HEK293 (cell line): ENCODE data around the gene ETS2.

Experiments
- CTCF ChIA-PET: fragments of 350-600 bp; formaldehyde crosslinking; extraction: SDS; loops from one replicate; lab custom pipeline; 2021; ENCODE audit warnings: antibody characterized with exemption; lab: Yijun Ruan, JAX
- POLR2A ChIA-PET: fragments of 300-600 bp; formaldehyde crosslinking; extraction: SDS; loops from one replicate; lab custom pipeline; 2020; ENCODE audit warnings: antibody characterized with exemption, inconsistent platforms; lab: Yijun Ruan, JAX
- H3K27ac ChIP-seq: fragments of 200-500 bp; sonication (Bioruptor generic); 2 replicates; pipeline ENCODE4 v1.5.1; 2014; ENCODE audit warnings: low read depth, low read length, control low read depth, inconsistent platforms; ENCODE audit errors: extremely low read depth
- H3K36me3 ChIP-seq, 2 experiments: fragments of 200-500 bp in 1 of 2; sonication (Bioruptor generic) in 1 of 2; 1 replicate in 1 of 2; 2 replicates in 1 of 2; pipeline ENCODE4 v1.5.1; 2014 to 2017; ENCODE audit warnings: inconsistent platforms in 2 of 2, low read length in 2 of 2; ENCODE audit not compliant: control insufficient read depth in 2 of 2, insufficient read depth in 1 of 2
- H3K4me1 ChIP-seq: fragments of 200-500 bp; sonication (Bioruptor generic); 2 replicates; pipeline ENCODE4 v1.5.1; 2014; ENCODE audit warnings: mild to moderate bottlenecking, low read length, inconsistent platforms; ENCODE audit not compliant: control insufficient read depth, insufficient read depth
- H3K4me3 ChIP-seq: 2 replicates; pipeline ENCODE4 v1.5.1; 2011; ENCODE audit warnings: low read depth, mild to moderate bottlenecking, control low read depth, low read length, moderate library complexity
- H3K9me3 ChIP-seq: fragments of 200-500 bp; sonication (Bioruptor generic); 2 replicates; pipeline ENCODE4 v1.5.1; 2014; ENCODE audit warnings: low read depth, low read length, inconsistent platforms; ENCODE audit not compliant: control insufficient read depth, insufficient read depth
- FEZF1 ChIP-seq: fragments of 450-650 bp; formaldehyde crosslinking; IDR thresholded peaks from 2 replicates; pipeline ENCODE4 v1.5.1; 2016; ENCODE audit warnings: missing biosample characterization, missing genetic modification characterization
- HOXA7 ChIP-seq: sonication (generic); formaldehyde crosslinking; IDR thresholded peaks from 2 replicates; pipeline ENCODE4 v1.8.1; 2022; ENCODE audit warnings: missing genetic modification reagents, borderline replicate concordance
- IKZF3 ChIP-seq: fragments of 450-650 bp; IDR thresholded peaks from 2 replicates; pipeline ENCODE4 v1.5.0; 2018; ENCODE audit warnings: missing biosample characterization, mild to moderate bottlenecking, missing genetic modification characterization, moderate library complexity
- KLF16 ChIP-seq: fragments of 450-650 bp; formaldehyde crosslinking; IDR thresholded peaks from 2 replicates; pipeline ENCODE4 v1.5.1; 2017; ENCODE audit warnings: missing biosample characterization, missing genetic modification characterization
- KLF9 ChIP-seq: fragments of 450-650 bp; formaldehyde crosslinking; IDR thresholded peaks from 2 replicates; pipeline ENCODE4 v1.5.1; 2016; ENCODE audit warnings: missing biosample characterization, missing genetic modification characterization, low read depth
- RBAK ChIP-seq: fragments of 450-650 bp; formaldehyde crosslinking; IDR thresholded peaks from 2 replicates; pipeline ENCODE4 v1.5.1; 2016; ENCODE audit warnings: missing biosample characterization, missing genetic modification characterization
- ZFP69B ChIP-seq: fragments of 450-650 bp; formaldehyde crosslinking; IDR thresholded peaks from 2 replicates; pipeline ENCODE4 v1.5.1; 2016; ENCODE audit warnings: missing biosample characterization, missing genetic modification characterization
- ZNF184 ChIP-seq: fragments of 450-650 bp; IDR thresholded peaks from 2 replicates; pipeline ENCODE4 v1.5.1; 2018; ENCODE audit warnings: missing biosample characterization, mild to moderate bottlenecking, missing genetic modification characterization
- ZNF19 ChIP-seq: fragments of 450-650 bp; formaldehyde crosslinking; IDR thresholded peaks from 2 replicates; pipeline ENCODE4; 2016; ENCODE audit warnings: missing biosample characterization, missing genetic modification characterization, low read depth
- ZNF202 ChIP-seq: fragments of 450-650 bp; formaldehyde crosslinking; IDR thresholded peaks from 2 replicates; pipeline ENCODE4 v1.5.1; 2016; ENCODE audit warnings: missing biosample characterization, missing genetic modification characterization, borderline replicate concordance
- ZNF248 ChIP-seq: fragments of 450-650 bp; formaldehyde crosslinking; IDR thresholded peaks from 2 replicates; pipeline ENCODE4 v1.5.1; 2017; ENCODE audit warnings: missing biosample characterization, missing genetic modification characterization
- ZNF292 ChIP-seq: fragments of 450-650 bp; formaldehyde crosslinking; IDR thresholded peaks from 2 replicates; pipeline ENCODE4 v1.5.1; 2016; ENCODE audit warnings: low read depth, missing biosample characterization, missing genetic modification characterization, borderline replicate concordance
- ZNF354C ChIP-seq: fragments of 450-650 bp; formaldehyde crosslinking; IDR thresholded peaks from 2 replicates; pipeline ENCODE4 v1.5.1; 2016; ENCODE audit warnings: missing biosample characterization, missing genetic modification characterization, low read depth, borderline replicate concordance
- ZNF548 ChIP-seq: fragments of 450-650 bp; formaldehyde crosslinking; IDR thresholded peaks from 2 replicates; pipeline ENCODE4 v1.5.1; 2016; ENCODE audit warnings: missing biosample characterization, missing genetic modification characterization
- ZNF571 ChIP-seq: fragments of 450-650 bp; formaldehyde crosslinking; IDR thresholded peaks from 2 replicates; pipeline ENCODE4 v1.5.0; 2017; ENCODE audit warnings: missing biosample characterization, missing genetic modification characterization
- ZNF610 ChIP-seq: fragments of 450-650 bp; formaldehyde crosslinking; IDR thresholded peaks from 2 replicates; pipeline ENCODE4 v1.5.1; 2016; ENCODE audit warnings: missing biosample characterization, missing genetic modification characterization, borderline replicate concordance
- ZNF629 ChIP-seq: fragments of 450-650 bp; formaldehyde crosslinking; IDR thresholded peaks from 2 replicates; pipeline ENCODE4 v1.5.1; 2017; ENCODE audit warnings: missing biosample characterization, missing genetic modification characterization
- ZNF664 ChIP-seq: fragments of 450-650 bp; formaldehyde crosslinking; IDR thresholded peaks from 2 replicates; pipeline ENCODE4 v1.5.1; 2016; ENCODE audit warnings: missing biosample characterization, missing genetic modification characterization
- ZNF768 ChIP-seq: fragments of 450-650 bp; formaldehyde crosslinking; IDR thresholded peaks from 2 replicates; pipeline ENCODE4 v1.5.1; 2018; ENCODE audit warnings: missing biosample characterization, mild to moderate bottlenecking, missing genetic modification characterization
- ZNF843 ChIP-seq: fragments of 450-650 bp; formaldehyde crosslinking; IDR thresholded peaks from 2 replicates; pipeline ENCODE4 v1.5.1; 2016; ENCODE audit warnings: missing biosample characterization, missing genetic modification characterization
- TF ChIP-seq, protein P1 (sequence below): fragments of 450-650 bp; formaldehyde crosslinking; IDR thresholded peaks from 2 replicates; pipeline ENCODE4 v1.5.1; 2016; ENCODE audit warnings: missing biosample characterization, missing genetic modification characterization
- TF ChIP-seq, protein P2 (sequence below): fragments of 450-650 bp; formaldehyde crosslinking; IDR thresholded peaks from 2 replicates; pipeline ENCODE4 v1.5.1; 2016; ENCODE audit warnings: missing biosample characterization, missing genetic modification characterization
- TF ChIP-seq, protein P3 (sequence below): fragments of 450-650 bp; formaldehyde crosslinking; IDR thresholded peaks from 2 replicates; pipeline ENCODE4 v1.5.1; 2016; ENCODE audit warnings: missing biosample characterization, missing genetic modification characterization
- TF ChIP-seq, protein P4 (sequence below): fragments of 450-650 bp; formaldehyde crosslinking; IDR thresholded peaks from 2 replicates; pipeline ENCODE4 v1.5.1; 2016; ENCODE audit warnings: missing biosample characterization, missing genetic modification characterization

The ETS2 gene

DNA sequence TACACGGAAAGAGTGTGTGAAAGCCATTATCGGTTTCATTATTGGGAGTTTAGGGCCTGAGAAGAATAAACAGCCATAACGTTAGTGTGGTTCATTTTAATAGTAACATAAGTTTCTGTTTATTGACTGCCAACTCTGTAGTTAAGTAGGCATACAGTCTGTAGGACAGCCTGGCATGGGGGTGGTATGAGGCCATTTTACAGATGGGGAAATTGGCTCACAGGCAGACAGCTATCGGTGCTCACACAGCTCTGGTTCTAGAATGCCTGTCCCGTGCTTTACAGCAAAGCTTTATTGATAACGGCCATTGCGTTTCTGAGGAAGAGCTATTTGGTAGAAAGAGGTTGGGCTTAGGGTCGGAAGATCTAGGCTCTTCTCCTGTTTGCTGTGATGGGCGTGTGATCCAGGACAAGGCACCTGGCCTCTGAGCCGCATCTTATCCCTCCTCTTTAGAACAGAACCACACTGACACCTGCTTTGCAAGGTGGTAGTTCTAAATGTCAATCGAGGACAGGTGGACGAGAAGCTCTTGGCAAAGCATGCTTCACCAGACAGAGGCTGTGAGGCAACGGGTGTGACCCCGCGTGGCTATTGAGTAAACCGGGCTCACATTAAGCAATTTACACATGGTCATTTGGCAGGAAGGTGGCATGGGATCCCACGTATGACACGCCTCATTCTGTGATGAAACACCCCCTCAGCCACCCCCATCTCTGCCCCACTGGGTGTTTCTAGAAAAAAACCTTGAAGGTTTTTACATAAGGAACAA is 14.9 kb downstream of the ETS2 start:
- ChIA-PET CTCF (interaction anchor here (0.6 to 1.0 kb wide), 2 partner anchors 37 to 57 kb away, joined by 3 read pairs; no protein-coding TSS in a partner anchor), POLR2A (no interaction called here)
- Histone ChIP-seq H3K9me3 (no peaks in the 10 kb centered on the region), H3K27ac (no peak overlapping the region), H3K36me3 (peaks cover 49 to 92% of the 10 kb centered on the region in 2 experiments), H3K4me1 (no peaks in the 10 kb centered on the region), H3K4me3 (no peak overlapping the region)
- TF ChIP-seq KLF9 (tag by site-specific recombination) (no peak), FEZF1 (tag by site-specific recombination) (no peak), ZFP69B (tag by site-specific recombination) (no peak), ZNF292 (tag by site-specific recombination) (no peak), ZNF571 (tag by site-specific recombination) (no peak), ZNF202 (tag by site-specific recombination) (no peak), ZNF354C (tag by site-specific recombination) (no peak), ZNF248 (tag by site-specific recombination) (no peak), RBAK (tag by site-specific recombination) (no peak), IKZF3 (tag by site-specific recombination) (no peak), HOXA7 (CRISPR knock-in tag) (no peak), ZNF629 (tag by site-specific recombination) (no peak)
- TF ChIP-seq, protein P1, sequence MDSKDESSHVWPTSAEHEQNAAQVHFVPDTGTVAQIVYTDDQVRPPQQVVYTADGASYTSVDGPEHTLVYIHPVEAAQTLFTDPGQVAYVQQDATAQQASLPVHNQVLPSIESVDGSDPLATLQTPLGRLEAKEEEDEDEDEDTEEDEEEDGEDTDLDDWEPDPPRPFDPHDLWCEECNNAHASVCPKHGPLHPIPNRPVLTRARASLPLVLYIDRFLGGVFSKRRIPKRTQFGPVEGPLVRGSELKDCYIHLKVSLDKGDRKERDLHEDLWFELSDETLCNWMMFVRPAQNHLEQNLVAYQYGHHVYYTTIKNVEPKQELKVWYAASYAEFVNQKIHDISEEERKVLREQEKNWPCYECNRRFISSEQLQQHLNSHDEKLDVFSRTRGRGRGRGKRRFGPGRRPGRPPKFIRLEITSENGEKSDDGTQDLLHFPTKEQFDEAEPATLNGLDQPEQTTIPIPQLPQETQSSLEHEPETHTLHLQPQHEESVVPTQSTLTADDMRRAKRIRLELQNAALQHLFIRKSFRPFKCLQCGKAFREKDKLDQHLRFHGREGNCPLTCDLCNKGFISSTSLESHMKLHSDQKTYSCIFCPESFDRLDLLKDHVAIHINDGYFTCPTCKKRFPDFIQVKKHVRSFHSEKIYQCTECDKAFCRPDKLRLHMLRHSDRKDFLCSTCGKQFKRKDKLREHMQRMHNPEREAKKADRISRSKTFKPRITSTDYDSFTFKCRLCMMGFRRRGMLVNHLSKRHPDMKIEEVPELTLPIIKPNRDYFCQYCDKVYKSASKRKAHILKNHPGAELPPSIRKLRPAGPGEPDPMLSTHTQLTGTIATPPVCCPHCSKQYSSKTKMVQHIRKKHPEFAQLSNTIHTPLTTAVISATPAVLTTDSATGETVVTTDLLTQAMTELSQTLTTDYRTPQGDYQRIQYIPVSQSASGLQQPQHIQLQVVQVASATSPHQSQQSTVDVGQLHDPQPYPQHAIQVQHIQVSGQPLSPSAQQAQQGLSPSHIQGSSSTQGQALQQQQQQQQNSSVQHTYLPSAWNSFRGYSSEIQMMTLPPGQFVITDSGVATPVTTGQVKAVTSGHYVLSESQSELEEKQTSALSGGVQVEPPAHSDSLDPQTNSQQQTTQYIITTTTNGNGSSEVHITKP (tag by site-specific recombination), result no peak
- TF ChIP-seq, protein P2, sequence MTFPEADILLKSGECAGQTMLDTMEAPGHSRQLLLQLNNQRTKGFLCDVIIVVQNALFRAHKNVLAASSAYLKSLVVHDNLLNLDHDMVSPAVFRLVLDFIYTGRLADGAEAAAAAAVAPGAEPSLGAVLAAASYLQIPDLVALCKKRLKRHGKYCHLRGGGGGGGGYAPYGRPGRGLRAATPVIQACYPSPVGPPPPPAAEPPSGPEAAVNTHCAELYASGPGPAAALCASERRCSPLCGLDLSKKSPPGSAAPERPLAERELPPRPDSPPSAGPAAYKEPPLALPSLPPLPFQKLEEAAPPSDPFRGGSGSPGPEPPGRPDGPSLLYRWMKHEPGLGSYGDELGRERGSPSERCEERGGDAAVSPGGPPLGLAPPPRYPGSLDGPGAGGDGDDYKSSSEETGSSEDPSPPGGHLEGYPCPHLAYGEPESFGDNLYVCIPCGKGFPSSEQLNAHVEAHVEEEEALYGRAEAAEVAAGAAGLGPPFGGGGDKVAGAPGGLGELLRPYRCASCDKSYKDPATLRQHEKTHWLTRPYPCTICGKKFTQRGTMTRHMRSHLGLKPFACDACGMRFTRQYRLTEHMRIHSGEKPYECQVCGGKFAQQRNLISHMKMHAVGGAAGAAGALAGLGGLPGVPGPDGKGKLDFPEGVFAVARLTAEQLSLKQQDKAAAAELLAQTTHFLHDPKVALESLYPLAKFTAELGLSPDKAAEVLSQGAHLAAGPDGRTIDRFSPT (tag by site-specific recombination), result no peak
- TF ChIP-seq, protein P3, sequence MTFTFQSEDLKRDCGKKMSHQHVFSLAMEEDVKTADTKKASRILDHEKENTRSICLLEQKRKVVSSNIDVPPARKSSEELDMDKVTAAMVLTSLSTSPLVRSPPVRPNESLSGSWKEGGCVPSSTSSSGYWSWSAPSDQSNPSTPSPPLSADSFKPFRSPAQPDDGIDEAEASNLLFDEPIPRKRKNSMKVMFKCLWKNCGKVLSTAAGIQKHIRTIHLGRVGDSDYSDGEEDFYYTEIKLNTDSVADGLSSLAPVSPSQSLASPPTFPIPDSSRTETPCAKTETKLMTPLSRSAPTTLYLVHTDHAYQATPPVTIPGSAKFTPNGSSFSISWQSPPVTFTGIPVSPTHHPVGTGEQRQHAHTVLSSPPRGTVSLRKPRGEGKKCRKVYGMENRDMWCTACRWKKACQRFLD (tag by site-specific recombination), result no peak

DNA sequence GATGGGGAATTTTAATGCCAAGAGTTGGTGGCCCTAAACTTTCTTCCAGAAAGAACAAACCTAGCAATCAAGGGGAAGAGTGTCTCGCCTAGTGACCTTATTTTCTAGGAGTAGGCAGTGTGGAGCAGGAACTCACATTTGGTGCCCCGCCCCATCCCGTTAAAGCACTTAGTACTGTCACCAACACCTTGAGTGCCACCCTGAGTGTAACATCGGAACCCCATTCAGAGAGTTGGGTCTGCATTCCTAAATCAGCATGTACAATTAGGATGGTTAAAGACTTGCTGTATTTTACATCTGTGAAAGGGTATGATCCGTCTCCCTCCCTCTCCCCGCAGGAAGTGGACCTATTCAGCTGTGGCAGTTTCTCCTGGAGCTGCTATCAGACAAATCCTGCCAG is 15.5 kb downstream of the ETS2 start:
- ChIA-PET POLR2A (no interaction called here), CTCF (interaction anchor here (0.6 kb wide), 1 partner anchor 58 kb away, joined by 3 read pairs; no protein-coding TSS in a partner anchor)
- Histone ChIP-seq H3K4me1 (no peaks in the 10 kb centered on the region), H3K9me3 (no peaks in the 10 kb centered on the region), H3K36me3 (peaks cover 43 to 89% of the 10 kb centered on the region in 2 experiments; a peak in 2 of 3 replicates), H3K27ac (no peak overlapping the region), H3K4me3 (no peak overlapping the region)
- TF ChIP-seq ZNF768 (tag by site-specific recombination), result no peak
- TF ChIP-seq ZNF548 (tag by site-specific recombination), result no peak
- no peak for TF ChIP-seq KLF16 (tag by site-specific recombination)
- TF ChIP-seq ZNF19 (tag by site-specific recombination), result no peak
- TF ChIP-seq ZNF843 (tag by site-specific recombination), result no peak
- no peak for TF ChIP-seq ZNF184 (tag by site-specific recombination)
- TF ChIP-seq, protein P4, sequence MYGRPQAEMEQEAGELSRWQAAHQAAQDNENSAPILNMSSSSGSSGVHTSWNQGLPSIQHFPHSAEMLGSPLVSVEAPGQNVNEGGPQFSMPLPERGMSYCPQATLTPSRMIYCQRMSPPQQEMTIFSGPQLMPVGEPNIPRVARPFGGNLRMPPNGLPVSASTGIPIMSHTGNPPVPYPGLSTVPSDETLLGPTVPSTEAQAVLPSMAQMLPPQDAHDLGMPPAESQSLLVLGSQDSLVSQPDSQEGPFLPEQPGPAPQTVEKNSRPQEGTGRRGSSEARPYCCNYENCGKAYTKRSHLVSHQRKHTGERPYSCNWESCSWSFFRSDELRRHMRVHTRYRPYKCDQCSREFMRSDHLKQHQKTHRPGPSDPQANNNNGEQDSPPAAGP (tag by site-specific recombination), result no peak
- no peak for TF ChIP-seq ZNF610 (tag by site-specific recombination)
- no peak for TF ChIP-seq ZNF664
